Measurements from ENCODE around the gene HOXD9. TPM values are rescaled to one million over a fixed set of nuclear protein-coding genes. Genes with fewer than 3 reads are reported as not detected.

HOXD9 gene
- total RNA-seq, 1 experiment from 2014 or later = not detected

DNA sequence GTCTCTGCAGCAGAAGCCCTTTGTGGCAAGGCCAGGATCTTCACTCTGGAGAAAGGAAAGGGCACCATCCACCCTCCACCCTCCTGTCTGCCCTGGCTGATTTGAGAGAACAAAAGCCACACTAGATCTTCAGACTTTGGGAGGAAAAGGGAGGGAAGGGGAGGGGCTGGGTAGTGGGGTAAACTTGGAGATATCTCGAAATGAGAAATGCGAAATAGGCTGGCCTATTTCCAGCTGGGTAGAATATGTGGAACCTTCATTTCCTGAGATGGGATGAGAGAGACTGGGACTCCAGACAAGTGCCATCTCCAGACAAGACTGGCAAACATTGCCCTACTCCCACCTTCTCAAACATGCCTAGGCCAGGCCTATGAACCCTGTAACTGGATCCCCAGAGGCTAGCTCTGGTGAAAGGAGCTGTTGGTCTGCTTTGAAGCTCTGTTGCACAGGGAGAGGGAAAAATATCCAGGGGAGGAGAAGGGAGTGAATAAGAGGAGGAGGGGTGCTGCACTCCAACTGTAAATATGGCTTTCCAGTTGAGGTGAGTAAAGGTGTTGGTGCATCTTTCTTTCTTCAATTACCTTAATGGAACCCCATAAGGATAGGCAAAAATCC lies 21.2 kb upstream of the HOXD9 start:
- H4K91ac ChIP-seq (ENCODE audit: insufficient read length, low read depth, low read length) = no peak overlapping the region
- no peaks in the 10 kb centered on the region for H3K9me3 ChIP-seq (ENCODE audit: control insufficient read depth, low read depth, low read length)
- no peak overlapping the region for H4K5ac ChIP-seq (ENCODE audit: insufficient read length, low read depth, low read length)
- no peaks in the 10 kb centered on the region for H3K79me2 ChIP-seq (ENCODE audit: insufficient read depth, low read length)
- no peak overlapping the region for H3K27ac ChIP-seq (ENCODE audit: insufficient read length, low read depth, low read length)
- no peak overlapping the region for H3K14ac ChIP-seq (ENCODE audit: insufficient read depth, low read length)
- H3T11ph ChIP-seq (ENCODE audit: low read length) = no peak overlapping the region
- H3K27me3 ChIP-seq (ENCODE audit: insufficient read depth, low read length) = peaks cover 90% of the 10 kb centered on the region
- no peak overlapping the region for H2AK5ac ChIP-seq (ENCODE audit: insufficient read length, low read length)
- H3K4me1 Mint-ChIP-seq = peaks cover 32 to 50% of the 10 kb centered on the region in 2 experiments
- TF ChIP-seq, protein P1, sequence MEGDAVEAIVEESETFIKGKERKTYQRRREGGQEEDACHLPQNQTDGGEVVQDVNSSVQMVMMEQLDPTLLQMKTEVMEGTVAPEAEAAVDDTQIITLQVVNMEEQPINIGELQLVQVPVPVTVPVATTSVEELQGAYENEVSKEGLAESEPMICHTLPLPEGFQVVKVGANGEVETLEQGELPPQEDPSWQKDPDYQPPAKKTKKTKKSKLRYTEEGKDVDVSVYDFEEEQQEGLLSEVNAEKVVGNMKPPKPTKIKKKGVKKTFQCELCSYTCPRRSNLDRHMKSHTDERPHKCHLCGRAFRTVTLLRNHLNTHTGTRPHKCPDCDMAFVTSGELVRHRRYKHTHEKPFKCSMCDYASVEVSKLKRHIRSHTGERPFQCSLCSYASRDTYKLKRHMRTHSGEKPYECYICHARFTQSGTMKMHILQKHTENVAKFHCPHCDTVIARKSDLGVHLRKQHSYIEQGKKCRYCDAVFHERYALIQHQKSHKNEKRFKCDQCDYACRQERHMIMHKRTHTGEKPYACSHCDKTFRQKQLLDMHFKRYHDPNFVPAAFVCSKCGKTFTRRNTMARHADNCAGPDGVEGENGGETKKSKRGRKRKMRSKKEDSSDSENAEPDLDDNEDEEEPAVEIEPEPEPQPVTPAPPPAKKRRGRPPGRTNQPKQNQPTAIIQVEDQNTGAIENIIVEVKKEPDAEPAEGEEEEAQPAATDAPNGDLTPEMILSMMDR (conservative IDR thresholded peaks at IDR 0.05) = no peak
- peaks cover 3% of the 10 kb centered on the region; the same call in 1 of the 2 replicates for H3K4me1 ChIP-seq (ENCODE audit: insufficient read depth, low read length)
- H3K9me3 Mint-ChIP-seq = peaks cover 5 to 23% of the 10 kb centered on the region in 2 experiments
- no peak overlapping the region for H3K9ac ChIP-seq (ENCODE audit: extremely low read depth, insufficient read length, low read length)
- peaks cover 5% of the 10 kb centered on the region for H3K23me2 ChIP-seq (ENCODE audit: insufficient read length, low read depth, low read length, poor library complexity, severe bottlenecking)
- no CpG with 5 or more reads among the region's 2 CpGs for WGBS (ENCODE audit: extremely low coverage, insufficient read length, low lambda C conversion rate)
- H3K27me3 Mint-ChIP-seq (ENCODE audit: low read depth) = peaks cover 99% of the 10 kb centered on the region
- H2BK5ac ChIP-seq (ENCODE audit: insufficient read length, low read length) = no peak overlapping the region
- no peak overlapping the region for H4K8ac ChIP-seq (replicated peaks; ENCODE audit: insufficient read length, low read depth, low read length)
- H4K20me1 ChIP-seq (ENCODE audit: control insufficient read depth, insufficient read depth, insufficient read length) = no peaks in the 10 kb centered on the region
- H2AFZ ChIP-seq (ENCODE audit: low read length) = no peak overlapping the region
- H2BK12ac ChIP-seq (ENCODE audit: insufficient read length, low read depth, low read length) = no peak overlapping the region
- no peak for DNase-seq
- H3K23ac ChIP-seq (ENCODE audit: insufficient read length, low read depth, low read length) = no peak overlapping the region
- no peak overlapping the region for H2BK20ac ChIP-seq (ENCODE audit: low read depth, low read length, poor library complexity, severe bottlenecking)
- H3K4ac ChIP-seq (ENCODE audit: low read depth, low read length) = no peak overlapping the region
- H3K4me2 ChIP-seq (ENCODE audit: insufficient read depth, insufficient read length, low read length) = no peak overlapping the region
- no peak overlapping the region for H2BK15ac ChIP-seq (ENCODE audit: low read depth, low read length)
- H2BK120ac ChIP-seq (ENCODE audit: low read depth, low read length, poor library complexity, severe bottlenecking) = no peak overlapping the region
- no peak overlapping the region for H3K4me3 Mint-ChIP-seq
- H3K36me3 Mint-ChIP-seq (ENCODE audit: insufficient read depth in 1 of 3, low read depth in 3 of 3) = no peaks in the 10 kb centered on the region; a peak in 2 of 7 replicates
- H3K79me1 ChIP-seq (ENCODE audit: insufficient read depth, low read depth, low read length, poor library complexity, severe bottlenecking) = no peaks in the 10 kb centered on the region
- H3K18ac ChIP-seq (ENCODE audit: insufficient read length, low read depth, low read length) = no peak overlapping the region
- no peak overlapping the region for H3K27ac Mint-ChIP-seq
- no peak overlapping the region for H3K56ac ChIP-seq (ENCODE audit: insufficient read length, low read depth, low read length)

All from H9 (cell line).